Measurements from ENCODE around the gene PACS2. TPM values are rescaled to one million over a fixed set of nuclear protein-coding genes. Genes with fewer than 3 reads are reported as not detected.

PACS2 gene
- total RNA-seq, 1 donor from 2014 or later, result 73.0 TPM

DNA sequence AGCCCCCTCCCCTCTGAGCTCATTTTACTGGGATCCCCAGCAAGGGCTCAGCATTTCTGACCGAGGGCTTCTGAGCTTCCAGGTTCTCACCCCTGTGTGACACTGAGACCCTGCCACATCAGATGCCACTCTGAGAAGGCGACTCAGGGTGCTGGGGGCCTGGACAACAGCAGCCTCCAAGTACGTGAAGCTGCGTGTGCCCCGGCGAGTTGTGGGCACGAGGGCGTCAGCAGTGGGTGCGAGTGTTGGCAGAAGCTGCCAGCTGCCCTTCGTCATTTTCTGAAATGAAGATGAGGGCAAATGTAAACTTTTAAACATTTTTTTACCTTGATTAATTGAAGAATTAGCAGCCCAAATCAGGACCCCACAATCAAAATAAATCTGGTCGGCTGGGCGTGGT, 51.1 kb downstream of the PACS2 start:
- no peak for FAIRE-seq
- DNase-seq (ENCODE audit: low spot score in 2 of 2), result no peak

DNA sequence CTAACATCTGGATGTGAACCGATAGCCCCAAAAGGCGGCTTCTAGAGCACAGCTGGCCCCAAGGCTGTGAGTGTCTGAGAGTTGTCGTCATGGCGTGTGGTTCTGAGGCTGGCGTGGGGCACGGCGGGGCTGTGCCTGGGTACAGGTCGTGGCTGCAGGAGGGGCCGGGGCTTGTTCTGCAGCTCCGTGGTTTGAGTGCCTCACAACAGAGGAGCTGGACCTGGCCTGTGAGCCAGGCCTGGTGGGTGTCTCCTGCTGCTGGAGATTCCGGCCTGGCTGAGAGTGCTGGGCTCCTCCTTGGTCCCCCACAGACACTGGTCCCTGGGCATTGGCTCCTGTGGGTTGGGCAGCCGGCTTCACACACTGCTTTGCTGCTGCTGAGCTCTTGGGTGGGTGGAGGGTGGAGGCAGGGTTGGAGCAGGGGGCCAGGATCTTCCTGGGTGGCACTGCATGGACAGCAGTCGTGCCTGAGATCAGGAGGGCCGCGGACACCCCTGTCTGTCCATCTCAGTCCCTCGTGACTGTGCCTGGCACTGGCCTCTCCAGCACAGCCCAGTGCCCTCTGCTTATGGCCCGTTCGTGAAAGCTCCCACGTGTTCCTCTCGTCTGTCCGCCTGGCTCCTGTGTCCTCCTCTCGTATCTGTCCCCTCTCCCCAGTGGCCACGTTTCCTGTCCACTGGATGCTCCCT, 52.0 kb downstream of the PACS2 start:
- DNase-seq (ENCODE audit: low spot score in 2 of 2) (peak in 1 of 2 donors; percentile 28), FAIRE-seq (no peak)

DNA sequence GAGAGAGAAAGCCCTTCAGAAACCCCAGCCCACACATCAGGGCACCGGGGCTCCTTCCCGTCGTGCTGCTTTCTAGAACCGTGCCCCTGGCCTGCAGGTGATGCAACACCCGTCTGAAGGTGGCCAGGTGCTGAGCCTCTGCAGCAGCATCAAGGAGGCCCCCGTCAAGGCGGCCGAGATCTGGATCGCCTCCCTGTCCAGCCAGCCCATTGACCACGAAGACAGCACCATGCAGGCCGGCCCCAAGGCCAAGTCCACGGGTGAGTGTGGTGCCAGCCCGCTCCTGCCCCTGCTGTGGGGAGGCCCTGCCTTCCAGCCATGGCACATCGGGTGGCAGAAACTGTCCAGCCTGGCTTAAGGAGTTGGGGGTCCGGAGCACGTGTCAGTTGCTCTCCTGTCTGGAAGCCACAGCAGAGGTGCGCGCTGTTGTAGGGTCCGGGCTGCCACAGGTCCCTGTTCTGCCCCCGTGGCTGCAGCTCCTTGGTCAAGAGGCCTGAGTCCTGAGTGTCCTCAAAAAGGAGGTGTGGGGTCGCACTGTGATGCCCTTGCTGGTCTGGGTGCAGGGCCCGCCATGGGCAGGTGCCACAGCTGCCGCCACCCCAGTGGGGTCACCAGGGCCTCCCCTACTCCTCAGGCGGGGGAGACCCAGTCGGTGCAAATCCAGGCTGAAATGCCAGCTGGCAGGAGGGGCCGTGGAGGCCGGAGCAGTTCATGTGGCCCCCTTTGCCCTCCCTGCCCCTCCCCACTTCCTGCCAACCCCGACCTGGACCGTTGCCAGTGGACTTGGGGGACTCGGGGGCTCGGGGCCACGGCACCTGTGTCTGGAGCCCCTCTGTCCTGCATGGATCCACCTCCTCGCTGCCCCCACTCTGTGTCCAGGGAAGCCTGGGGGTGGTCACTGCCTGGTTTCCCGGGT, 52.8 kb downstream of the PACS2 start:
- DNase-seq (ENCODE audit: low spot score in 2 of 2), result no peak
- FAIRE-seq, result no peak

DNA sequence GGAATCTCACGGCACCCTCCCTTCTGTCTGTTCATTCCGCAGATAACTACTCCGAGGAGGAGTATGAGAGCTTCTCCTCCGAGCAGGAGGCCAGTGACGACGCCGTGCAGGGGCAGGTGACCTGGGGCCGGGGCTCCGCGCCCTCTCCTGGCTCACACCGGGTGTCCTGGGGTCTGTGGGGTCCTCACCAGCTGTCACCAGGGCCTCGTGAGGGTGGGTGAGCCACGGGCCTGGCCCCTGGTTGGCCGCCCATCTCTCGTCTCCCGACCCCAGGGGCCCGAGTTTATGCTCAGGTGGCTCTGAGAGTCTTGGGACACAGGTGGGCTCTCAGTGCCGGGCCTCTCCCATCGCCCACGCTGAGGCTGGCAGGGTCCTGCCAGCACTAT, 53.5 kb downstream of the PACS2 start:
- no peak for FAIRE-seq
- DNase-seq (ENCODE audit: low spot score in 2 of 2), result no peak

DNA sequence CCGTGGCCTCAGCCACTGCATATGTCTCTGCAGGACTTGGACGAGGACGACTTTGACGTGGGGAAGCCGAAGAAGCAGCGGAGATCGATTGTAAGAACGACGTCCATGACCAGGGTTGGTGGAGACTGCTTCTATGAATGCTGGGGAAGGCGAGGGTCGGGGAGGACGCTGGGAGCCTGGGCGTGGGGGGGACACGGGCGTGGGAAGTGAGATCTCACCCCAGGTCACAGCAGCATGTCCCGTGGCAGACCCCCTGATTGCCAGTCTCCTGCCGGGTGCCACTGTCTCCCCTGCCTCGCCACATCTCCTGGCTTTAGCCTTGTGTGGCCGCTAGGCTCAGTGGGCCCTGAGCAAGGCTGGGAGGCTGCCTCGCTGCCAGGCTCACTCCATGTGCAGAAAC, 53.9 kb downstream of the PACS2 start:
- DNase-seq (ENCODE audit: low spot score in 2 of 2) (no peak), FAIRE-seq (no peak)

DNA sequence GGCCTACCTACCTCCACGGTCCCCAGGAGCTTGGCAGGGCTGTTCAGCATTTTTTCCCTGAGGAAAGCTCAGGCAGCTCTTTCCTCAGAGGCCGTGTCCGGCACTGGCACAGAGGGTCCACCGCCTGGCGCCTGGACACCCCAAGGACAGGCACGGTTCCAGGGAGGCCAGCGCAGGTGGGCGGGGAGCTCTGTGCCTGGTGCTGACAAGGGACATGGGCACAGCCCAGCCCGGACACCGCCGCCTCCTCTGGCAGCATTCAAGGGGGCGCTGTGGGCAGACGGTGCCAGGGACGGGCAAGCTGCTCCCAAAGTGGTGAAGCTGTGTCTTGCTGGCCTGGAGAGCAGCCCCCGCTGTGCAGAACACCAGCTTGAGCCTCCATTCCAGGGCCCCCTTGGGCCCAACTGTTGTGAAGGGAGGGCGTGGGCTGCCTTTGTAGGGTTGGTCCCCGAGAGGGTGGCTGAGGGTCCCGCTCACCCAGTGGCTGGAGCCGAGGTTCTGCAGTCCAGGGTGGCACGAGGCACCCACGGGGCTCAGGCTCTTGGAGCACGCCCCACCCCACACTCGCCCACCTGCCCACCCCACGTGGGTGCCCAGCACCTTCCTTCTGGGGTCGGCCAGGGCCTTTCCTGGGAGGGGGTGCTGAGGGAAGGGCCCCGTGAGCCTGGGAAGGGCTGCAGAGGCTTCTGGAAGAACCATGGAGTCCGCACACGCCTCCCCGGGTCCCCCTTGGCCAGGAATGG, 54.5 kb downstream of the PACS2 start:
- FAIRE-seq (no peak), DNase-seq (ENCODE audit: low spot score in 2 of 2) (no peak)

DNA sequence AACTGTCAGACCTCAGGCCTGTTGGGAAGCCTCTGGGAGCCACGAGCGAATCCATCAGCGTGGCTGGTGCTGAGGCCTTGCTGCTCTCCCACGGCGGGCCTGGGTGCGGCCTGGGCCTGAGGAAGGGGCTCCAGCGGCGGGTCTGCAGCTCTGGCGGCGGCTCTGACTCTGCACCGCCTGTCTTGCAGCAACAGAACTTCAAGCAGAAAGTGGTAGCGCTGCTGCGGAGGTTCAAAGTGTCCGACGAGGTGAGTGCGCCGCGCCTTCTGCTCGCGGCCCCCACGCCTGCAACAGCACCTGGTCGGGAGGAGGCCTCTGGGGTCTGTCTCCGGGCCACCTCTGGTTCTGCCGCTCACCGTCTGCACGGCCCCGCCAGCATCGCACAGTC, 55.1 kb downstream of the PACS2 start:
- FAIRE-seq (no peak), DNase-seq (ENCODE audit: low spot score in 2 of 2) (no peak)

DNA sequence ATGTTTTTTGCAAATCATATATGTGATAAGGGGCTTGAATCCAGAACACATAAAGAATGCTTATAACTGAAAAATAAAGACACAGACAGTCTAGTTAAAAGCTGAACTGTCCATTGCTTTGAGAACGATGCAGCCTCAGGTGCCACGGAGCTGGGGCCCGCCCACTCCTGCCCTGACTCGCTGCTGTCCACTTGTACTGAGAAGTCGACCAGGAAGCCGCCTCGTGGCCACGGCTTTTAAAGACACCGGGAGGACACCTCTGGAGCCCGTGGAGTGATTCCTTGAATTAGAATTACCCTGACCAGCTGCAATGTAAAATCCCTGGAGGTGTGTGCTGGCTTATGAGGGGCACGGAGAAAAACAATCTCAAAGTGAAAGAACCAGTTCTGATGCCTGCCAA, 59.8 kb downstream of the PACS2 start:
- no peak for FAIRE-seq
- DNase-seq (ENCODE audit: low spot score in 2 of 2), result no peak

DNA sequence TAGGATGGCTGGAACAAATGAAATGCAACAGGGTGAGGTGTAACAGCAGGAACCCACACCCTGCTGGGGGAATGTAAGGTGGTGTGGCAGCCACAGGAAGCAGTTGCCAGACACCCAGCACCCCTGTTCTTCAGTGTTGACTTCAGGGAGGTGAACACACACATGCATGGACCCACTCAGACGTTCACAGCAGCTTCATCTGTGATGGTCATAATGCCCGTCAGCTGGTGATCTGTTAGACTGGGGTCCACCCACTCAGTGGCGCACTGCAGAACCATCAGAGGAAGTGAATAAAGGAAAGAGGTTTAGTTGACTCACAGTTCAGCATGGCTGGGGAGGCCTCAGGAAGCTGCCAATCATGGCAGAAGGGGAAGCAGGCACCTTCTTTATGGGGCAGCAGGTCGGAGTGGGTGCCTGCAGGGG, 61.1 kb downstream of the PACS2 start:
- FAIRE-seq (no peak), DNase-seq (ENCODE audit: low spot score in 2 of 2) (no peak)

DNA sequence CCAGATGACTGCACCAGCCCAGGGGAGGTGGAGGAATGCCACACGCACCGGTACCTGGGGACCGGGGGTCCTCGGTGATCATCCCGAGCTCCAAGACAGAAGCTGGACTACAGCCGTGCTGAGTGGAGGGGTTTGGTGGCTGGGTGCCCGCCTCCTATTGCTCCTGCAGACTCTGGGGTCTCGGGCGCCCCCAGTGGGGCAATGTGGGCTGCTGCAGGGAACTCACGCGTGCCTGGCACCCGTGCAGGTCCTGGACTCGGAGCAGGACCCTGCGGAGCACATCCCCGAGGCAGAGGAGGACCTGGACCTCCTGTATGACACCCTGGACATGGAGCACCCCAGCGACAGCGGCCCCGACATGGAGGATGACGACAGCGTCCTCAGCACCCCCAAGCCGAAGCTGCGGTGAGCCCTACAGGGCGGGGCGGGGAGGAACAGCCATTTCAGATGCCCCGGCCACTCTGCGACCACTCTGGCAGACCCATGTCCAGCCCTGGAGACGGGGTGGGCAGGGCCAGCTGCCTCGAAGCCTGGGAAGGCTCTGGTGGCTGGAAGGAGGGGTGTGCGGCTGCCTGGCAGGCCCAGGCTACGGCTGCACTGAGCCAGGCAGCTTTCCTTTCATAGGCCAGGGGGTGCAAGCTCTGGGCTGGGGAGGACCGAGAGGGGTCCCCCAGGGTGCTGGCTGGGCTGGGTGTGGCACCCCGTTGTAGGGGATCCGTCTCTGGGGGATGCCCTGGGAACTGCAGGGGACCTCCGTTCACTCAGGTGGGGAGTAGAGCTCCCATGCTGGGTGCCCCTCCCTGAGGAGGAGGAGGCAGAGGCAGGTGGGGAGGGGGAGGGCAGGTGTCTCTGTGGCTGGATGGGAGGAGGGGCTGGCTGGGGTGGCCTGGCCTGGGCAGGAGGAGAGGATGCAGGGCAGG, 62.2 kb downstream of the PACS2 start:
- DNase-seq (ENCODE audit: low spot score in 2 of 2) (no peak), FAIRE-seq (no peak)

DNA sequence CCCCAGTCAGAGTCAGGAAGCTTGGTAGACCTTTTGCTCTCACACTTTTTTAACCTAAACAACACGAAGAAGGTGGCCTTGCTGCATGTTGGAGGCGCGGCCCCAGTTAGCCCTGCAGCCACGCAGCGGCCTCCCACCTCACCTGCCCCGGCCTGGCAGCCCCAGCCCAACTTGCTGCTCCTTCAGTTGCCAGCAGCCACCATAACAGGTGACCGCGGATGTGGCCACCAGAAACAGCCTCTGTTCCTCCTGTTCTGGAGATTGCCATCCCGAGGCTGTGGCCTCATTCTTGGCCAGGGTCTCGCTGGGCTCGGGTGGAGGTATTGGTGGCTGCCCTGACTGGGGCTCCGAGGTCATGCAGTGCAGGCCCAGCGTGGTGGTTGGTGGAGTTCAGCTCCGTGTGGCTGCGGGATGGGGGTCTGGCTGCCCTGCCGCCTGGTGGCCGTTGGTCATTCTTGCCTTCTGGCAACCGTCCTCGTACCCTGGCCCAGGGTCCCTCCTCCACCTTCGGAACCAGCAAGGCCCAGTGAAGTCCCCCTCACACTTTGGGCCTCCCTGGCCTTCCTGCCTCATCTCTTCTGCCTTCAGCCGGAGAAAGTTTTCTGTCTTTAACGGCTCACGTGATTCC, 63.1 kb downstream of the PACS2 start:
- DNase-seq (ENCODE audit: low spot score in 2 of 2), result no peak
- FAIRE-seq, result no peak

DNA sequence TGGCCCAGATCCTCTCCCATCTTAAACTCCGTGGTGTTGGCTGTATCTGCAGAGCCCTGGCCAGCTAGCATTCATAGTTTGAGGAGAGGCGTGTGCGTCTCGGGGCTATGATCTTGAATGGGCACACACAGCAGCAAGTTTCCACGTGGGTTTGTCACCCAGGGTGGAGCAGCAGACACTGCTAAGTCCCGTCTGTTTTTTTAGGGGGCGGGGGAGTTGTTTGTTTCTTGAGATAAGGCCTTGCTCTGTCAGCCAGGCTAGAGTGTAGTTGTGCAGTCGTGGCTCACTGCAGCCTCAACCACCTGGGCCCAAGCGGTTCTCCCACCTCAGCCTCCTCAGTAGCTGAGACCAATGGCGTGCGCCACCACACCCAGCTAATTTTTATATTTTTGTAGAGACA, 63.7 kb downstream of the PACS2 start:
- DNase-seq (ENCODE audit: low spot score in 2 of 2) (no peak), FAIRE-seq (no peak)

DNA sequence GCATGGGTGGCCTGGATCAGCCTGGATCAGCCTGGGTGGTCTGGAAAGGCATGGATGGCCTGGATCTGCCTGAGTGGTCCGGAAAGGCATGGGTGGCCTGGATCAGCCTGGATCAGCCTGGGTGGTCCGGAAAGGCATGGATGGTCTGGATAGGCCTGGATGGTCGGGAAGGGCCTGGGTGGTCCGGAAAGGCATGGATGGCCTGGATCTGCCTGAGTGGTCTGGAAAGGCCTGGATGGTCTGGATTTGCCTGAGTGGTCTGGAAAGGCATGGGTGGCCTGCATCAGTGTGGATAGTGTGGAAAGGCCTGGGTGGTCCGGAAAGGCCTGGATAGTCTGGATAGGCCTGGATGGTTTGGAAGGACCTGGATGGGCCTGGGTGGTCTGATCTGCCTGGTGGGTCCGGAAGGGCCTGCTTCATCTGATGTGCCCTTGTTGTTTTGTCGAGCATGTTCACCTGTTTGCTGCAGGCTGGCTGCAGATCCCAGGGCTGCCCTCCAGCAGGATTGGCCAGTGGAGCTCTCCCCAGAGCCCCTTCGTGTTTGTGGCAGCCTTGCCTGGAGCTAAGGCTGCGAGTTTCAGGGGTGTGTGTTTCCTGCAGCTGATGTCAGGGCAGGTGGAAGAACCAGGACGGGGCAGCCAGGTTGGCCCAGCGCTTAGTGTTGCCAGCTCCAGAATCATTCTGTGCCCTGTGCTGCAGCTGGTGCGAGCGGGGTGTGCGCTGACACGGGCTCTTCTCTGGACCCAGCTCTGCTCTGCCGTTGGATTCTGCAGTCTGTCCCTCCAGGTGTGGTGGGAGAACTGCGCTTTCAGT, 64.5 kb downstream of the PACS2 start:
- no peak for FAIRE-seq

DNA sequence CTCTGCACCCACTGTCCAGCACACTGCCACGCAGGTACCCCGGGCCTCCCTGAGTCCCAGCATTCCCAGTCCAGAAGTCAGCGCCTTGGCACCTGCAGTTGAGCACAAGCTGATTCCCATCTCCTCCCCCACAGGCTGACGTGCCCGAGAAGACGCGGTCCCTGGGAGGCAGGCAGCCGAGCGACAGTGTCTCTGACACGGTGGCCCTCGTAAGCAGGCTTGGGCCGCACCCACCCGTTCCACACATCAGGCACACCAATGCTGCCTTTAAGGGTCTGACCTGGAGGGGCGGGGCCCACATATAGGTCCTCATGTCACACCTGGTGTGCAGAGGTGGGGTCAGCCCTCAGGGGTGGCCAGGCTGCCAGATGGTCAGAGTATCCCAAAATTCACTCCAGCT, 65.4 kb downstream of the PACS2 start:
- no peak for FAIRE-seq
- no peak for DNase-seq (ENCODE audit: low spot score in 2 of 2)

More for the DNA sequence above, 64.5 kb downstream of the PACS2 start:
- DNase-seq (ENCODE audit: low spot score in 2 of 2), result no peak

DNA sequence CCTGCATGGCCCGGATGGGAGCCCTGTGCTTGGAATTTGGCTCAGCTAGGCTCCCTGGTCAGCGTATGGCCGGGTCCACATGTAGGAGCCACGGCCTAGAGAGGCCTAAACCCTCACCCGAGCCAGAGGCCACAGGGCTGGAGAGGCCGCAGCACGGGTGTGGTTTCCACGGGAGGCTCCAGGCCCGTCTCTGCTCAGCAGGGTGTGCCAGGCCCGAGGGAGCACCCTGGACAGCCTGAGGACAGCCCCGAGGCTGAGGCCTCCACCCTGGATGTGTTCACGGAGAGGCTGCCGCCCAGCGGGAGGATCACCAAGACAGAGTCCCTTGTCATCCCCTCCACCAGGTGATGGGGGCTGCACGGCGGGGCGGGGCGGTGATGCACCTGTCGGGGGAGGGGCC, 66.2 kb downstream of the PACS2 start:
- no peak for DNase-seq (ENCODE audit: low spot score in 2 of 2)
- FAIRE-seq, result no peak

DNA sequence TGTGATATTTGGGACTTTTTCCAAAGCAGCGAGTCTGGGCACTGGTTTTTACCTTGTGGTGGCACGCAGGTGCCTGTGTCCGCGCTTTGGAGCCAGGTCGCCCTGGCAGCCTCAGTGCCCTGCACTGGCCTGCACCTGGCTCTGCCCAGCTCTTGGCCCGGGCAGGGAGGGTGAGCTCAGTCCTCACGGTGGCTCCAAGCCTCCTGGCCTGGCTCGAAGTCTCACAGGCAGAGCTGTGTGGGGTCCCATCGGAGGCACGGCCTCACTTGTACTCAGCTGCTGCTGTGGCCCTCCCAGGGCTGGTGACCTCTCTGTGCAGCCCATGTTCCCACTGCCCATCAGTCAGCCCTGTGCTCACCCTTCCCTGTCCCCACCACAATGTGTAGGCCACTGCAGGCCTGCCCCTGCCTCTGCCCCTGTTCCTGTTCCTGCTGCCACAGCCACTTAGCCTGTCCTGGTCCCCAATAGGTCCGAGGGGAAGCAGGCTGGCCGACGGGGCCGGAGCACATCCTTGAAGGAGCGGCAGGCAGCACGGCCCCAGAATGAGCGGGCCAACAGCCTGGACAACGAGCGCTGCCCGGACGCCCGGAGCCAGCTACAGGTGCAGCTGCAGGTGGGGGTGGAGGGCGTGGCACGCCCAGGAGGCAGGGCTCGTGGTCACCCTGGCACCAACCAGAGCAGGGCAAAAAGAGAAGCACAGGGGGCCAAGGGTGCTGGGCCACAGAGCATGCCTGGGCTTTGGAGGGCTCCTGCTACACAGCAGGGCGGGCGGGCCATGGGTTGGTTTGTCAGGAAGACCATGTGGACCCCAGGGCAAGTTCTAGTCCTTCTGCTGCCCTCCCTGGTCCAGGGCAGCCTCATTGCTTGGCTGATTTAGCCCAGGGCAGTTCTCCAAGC, 67.1 kb downstream of the PACS2 start:
- FAIRE-seq (no peak), DNase-seq (ENCODE audit: low spot score in 2 of 2) (no peak)

DNA sequence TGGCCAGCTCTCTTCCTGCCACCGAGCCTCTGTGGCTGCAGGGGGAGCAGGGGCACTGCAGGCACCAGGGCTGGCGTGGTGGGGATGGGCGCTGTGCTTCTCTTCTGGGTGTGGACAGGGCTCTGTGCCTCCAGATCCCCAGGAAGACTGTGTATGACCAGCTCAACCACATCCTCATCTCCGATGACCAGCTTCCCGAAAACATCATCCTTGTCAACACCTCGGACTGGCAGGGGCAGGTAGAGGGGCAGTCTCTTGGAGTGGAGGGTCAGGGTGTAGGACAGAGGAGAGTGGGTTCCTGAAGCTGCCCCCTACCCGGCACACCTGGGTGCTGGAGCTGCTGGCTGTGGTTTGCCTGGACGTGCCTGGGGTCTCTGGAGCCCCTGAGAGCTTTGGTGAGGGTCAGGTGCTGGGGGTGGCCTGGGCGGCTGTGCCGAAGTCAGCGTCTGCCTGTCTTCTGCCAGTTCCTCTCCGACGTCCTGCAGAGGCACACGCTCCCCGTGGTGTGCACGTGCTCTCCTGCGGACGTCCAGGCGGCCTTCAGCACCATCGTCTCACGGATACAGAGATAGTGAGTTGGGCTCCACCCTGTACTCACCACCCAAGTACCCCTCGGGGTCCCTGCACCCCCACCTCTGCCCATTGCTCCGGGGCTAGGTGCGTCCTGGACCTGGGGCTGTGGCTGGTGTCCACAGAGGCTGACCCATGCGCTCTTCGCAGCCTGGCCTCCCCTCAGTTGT, 68.0 kb downstream of the PACS2 start:
- DNase-seq (ENCODE audit: low spot score in 2 of 2), result no peak
- no peak for FAIRE-seq
